ENCODE results near the gene PINLYP.
A peak's percentile ranks its signal among the peaks of the same experiment; 100 is the strongest.
"Not testable (repeated sequence)": the region's sequence is repeated elsewhere in the genome, so short reads cannot be mapped to it uniquely, and the experiment has no call there.

The PINLYP gene

GRCh38 chr19:43575156-43575950 lies at the start of gene PINLYP, which contains the start of gene XRCC1:
Gene PINLYP (plus strand): TSS chr19:43575801. CDS start chr19:43577192, 1,391 bp downstream.
Gene XRCC1 (minus strand): TSS chr19:43575527. CDS start chr19:43575458, 69 bp downstream.
- peak; percentile 97 for DNase-seq

GRCh38 chr19:43525836-43526771 lies 49.5 kb upstream of the PINLYP start:
- DNase-seq, result no peak

- peak; percentile 11 for DNase-seq
Measured at GRCh38 chr19:43526884-43527859, 48.4 kb upstream of the PINLYP start, which contains the start of gene ETHE1. Gene ETHE1 (minus strand): TSS chr19:43527201. CDS start chr19:43527177, 24 bp downstream.

- DNase-seq, result peak; percentile 26
Measured at GRCh38 chr19:43527860-43528622, 47.6 kb upstream of the PINLYP start.

GRCh38 chr19:43532571-43532961 lies 43.0 kb upstream of the PINLYP start:
- DNase-seq, result peak; percentile 61

GRCh38 chr19:43532962-43533545 lies 42.5 kb upstream of the PINLYP start, which contains the start of gene ZNF575:
Gene ZNF575 (plus strand): TSS chr19:43533188. CDS start chr19:43534423, 1,235 bp downstream.
- peak; percentile 83 for DNase-seq

- peak; percentile 75 for DNase-seq
Measured at GRCh38 chr19:43533546-43534304, 41.9 kb upstream of the PINLYP start.

GRCh38 chr19:43534305-43534815 lies 41.2 kb upstream of the PINLYP start:
- no peak for DNase-seq

- no peak for DNase-seq
Measured at GRCh38 chr19:43534816-43535761, 40.5 kb upstream of the PINLYP start.

- no peak for DNase-seq
Measured at GRCh38 chr19:43538922-43539321, 36.7 kb upstream of the PINLYP start.

GRCh38 chr19:43540381-43540780 lies 35.2 kb upstream of the PINLYP start:
- DNase-seq, result no peak

- DNase-seq, result no peak
Measured at GRCh38 chr19:43541920-43542650, 33.5 kb upstream of the PINLYP start.

GRCh38 chr19:43544077-43544476 lies 31.5 kb upstream of the PINLYP start:
- no peak for DNase-seq

GRCh38 chr19:43545276-43545675 lies 30.3 kb upstream of the PINLYP start:
- no peak for DNase-seq

- DNase-seq, result no peak
Measured at GRCh38 chr19:43545981-43546380, 29.6 kb upstream of the PINLYP start.

- DNase-seq, result no peak
Measured at GRCh38 chr19:43546581-43546980, 29.0 kb upstream of the PINLYP start.

- DNase-seq, result not testable (repeated sequence)
Measured at GRCh38 chr19:43547926-43548325, 27.7 kb upstream of the PINLYP start.

- no peak for DNase-seq
Measured at GRCh38 chr19:43548706-43549105, 26.9 kb upstream of the PINLYP start.

Measured in NCI-H1092 treated with DMSO at 0.1 percent for 48 hours (cell line).